SK-N-MC (cell line): ENCODE measurements around the gene GAK.

Experiments used
- EZH2 ChIP-seq: fragments of 200-600 bp; sonication (generic); IDR thresholded peaks from one replicate; pipeline ENCODE4 v1.6.1; 2017; ENCODE audit warnings: antibody characterized with exemption
- POLR2AphosphoS5 ChIP-seq: IDR thresholded peaks from 2 replicates; pipeline ENCODE4 v1.6.1; 2012; ENCODE audit warnings: mild to moderate bottlenecking, low read depth, low read length, borderline replicate concordance

- no peak for TF ChIP-seq POLR2AphosphoS5
- TF ChIP-seq EZH2 = no peak
These were observed 99.0 kb downstream of the GAK start for GRCh38 chr4:833156-833555.
